ENCODE results near the gene PRKCZ.

Gene PRKCZ

DNA sequence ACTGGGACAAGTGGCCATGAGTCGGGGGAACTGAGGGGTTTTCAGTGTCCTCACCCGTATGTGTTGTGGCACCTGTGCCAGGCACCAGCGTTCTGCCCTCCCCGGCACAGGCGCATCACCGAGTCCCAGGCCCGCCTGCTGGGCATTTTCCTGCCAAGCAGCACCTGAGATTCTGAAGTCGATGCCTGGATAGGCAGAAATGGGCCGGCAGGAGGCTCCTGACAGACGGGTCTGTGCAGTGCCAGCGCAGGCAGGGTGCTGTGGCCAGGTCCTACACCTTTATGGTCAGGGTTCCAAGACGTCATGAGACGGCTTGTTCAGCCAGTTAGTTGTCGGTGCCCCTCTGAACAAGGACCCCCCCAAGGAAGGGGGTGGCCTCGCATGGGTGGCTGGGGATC, 133.7 kb downstream of the PRKCZ start:
- TF ChIP-seq, protein P1, sequence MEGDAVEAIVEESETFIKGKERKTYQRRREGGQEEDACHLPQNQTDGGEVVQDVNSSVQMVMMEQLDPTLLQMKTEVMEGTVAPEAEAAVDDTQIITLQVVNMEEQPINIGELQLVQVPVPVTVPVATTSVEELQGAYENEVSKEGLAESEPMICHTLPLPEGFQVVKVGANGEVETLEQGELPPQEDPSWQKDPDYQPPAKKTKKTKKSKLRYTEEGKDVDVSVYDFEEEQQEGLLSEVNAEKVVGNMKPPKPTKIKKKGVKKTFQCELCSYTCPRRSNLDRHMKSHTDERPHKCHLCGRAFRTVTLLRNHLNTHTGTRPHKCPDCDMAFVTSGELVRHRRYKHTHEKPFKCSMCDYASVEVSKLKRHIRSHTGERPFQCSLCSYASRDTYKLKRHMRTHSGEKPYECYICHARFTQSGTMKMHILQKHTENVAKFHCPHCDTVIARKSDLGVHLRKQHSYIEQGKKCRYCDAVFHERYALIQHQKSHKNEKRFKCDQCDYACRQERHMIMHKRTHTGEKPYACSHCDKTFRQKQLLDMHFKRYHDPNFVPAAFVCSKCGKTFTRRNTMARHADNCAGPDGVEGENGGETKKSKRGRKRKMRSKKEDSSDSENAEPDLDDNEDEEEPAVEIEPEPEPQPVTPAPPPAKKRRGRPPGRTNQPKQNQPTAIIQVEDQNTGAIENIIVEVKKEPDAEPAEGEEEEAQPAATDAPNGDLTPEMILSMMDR (IDR thresholded peaks at IDR 0.05; ENCODE audit: insufficient read depth, low read depth, low read length, missing control alignments), result no peak
- no peak for DNase-seq (ENCODE audit: low read depth)
- no peak overlapping the region for H3K4me3 ChIP-seq (ENCODE audit: low read depth, low read length)

DNA sequence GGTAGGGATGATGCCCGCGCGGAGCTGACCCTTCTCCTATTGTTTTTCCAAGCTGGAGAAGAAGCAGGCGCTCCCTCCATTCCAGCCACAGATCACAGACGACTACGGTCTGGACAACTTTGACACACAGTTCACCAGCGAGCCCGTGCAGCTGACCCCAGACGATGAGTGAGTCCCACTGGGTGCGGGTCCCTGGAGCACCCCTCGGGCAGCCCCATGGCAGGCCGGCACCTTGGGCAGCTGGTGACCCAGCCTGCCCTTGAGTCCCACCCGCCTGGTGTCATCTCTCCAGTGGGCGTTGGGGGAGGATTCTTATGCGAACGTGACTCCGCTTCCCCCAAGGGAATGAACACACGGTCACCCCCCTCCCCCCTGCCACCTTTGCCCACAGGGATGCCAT, 134.3 kb downstream of the PRKCZ start:
- TF ChIP-seq, protein P1 (IDR thresholded peaks at IDR 0.05; ENCODE audit: insufficient read depth, low read depth, low read length, missing control alignments), result no peak
- no peak for DNase-seq (ENCODE audit: low read depth)
- no peak overlapping the region for H3K4me3 ChIP-seq (ENCODE audit: low read depth, low read length)

DNA sequence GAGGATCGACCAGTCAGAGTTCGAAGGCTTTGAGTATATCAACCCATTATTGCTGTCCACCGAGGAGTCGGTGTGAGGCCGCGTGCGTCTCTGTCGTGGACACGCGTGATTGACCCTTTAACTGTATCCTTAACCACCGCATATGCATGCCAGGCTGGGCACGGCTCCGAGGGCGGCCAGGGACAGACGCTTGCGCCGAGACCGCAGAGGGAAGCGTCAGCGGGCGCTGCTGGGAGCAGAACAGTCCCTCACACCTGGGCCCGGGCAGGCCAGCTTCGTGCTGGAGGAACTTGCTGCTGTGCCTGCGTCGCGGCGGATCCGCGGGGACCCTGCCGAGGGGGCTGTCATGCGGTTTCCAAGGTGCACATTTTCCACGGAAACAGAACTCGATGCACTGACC, 134.7 kb downstream of the PRKCZ start:
- TF ChIP-seq, protein P1 (IDR thresholded peaks at IDR 0.05; ENCODE audit: insufficient read depth, low read depth, low read length, missing control alignments), result no peak
- no peak overlapping the region for H3K4me3 ChIP-seq (ENCODE audit: low read depth, low read length)
- DNase-seq (ENCODE audit: low read depth), result no peak

DNA sequence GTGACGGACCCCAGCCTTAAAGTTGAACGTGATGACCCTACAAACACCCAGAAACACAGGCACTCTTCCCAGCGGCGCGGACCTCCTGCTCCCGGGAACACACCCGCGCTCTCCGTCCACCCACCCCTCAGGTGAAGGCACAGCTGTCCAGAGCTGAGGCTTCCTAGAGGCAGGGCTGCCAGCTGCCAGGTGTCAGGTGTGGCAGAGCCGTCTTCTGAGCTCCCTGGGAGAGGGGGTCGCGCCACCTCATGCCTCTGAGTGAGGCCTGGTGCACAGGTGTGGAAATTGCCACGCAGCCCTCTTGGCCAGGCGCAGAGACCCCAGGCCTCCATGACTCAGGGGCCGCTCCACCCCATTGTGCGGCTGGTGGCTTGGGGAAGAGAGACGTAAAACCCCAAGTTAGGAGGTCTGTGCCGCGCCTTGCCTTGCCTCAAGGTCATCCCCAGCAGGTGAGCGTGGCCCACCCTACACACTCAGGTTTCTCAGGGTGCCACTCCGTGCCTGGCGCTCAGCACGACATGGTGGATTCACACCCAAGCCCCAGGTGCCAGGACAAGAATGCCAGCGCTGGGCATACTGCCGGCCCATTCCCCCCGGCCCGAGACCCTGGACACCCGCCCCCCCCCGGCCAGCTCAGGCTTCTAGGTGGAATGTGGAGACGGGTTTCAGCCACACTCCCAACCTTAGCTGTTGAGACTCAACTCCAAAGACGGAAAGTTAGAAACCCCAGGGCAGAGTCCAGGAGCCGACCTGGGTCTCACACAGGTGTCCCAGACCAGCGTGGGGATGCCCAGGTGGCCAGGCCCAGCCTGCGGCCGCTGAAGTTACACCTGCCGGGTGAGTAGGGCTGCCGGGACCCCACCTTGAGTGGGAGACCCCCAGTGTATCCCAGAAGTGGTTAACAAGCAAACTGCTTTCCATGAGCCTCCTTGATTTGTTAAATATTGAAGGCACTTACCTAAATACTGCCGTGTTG, 136.0 kb downstream of the PRKCZ start:
- no peak overlapping the region for H3K4me3 ChIP-seq (ENCODE audit: low read depth, low read length)
- TF ChIP-seq, protein P1 (IDR thresholded peaks at IDR 0.05; ENCODE audit: insufficient read depth, low read depth, low read length, missing control alignments), result no peak
- no peak for DNase-seq (ENCODE audit: low read depth)

DNA sequence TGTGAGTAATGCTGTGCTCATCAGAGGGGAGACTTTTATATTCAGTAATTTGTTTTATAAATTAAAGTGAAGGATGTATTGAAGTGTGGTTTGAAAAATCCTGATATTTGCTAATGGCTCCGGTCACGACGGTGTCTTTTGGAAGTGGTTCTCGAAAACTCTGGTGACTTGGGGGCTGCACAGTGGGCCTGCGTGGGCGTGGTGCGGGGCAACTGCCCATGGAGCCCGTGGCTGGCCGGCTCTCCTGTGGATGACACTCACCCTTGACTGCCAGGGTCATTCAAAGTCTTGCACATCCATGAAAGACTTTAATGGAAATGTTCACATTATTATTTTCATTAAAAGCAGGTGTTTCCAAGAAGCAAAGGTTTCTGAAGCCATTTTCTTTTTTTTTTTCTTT, 136.7 kb downstream of the PRKCZ start:
- TF ChIP-seq, protein P1 (IDR thresholded peaks at IDR 0.05; ENCODE audit: insufficient read depth, low read depth, low read length, missing control alignments), result no peak
- no peak overlapping the region for H3K4me3 ChIP-seq (ENCODE audit: low read depth, low read length)
- no peak for DNase-seq (ENCODE audit: low read depth)

DNA sequence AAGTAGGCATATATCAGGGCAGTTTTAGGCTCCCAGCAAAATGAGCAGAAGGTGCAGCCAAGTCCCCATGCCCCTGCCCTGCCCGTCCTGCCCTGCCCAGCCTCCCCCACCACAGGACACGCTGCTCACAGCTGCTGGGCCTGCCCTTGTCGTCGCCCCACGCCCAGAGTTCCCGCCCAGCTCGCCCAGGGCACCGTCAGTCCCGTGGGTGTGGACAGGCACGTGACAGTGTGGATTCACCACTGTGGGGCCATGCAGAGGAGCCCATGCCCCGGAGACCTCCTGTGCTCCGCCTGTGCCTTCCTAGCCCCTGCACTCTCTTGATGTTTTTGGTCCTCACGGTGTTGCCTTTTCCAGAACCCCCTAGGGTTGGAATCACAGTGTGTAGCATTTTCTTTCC, 137.4 kb downstream of the PRKCZ start:
- DNase-seq (ENCODE audit: low read depth), result no peak
- TF ChIP-seq, protein P1 (IDR thresholded peaks at IDR 0.05; ENCODE audit: insufficient read depth, low read depth, low read length, missing control alignments), result no peak
- no peak overlapping the region for H3K4me3 ChIP-seq (ENCODE audit: low read depth, low read length)
